Measurements from ENCODE around the gene ZBTB7A. TPM values are rescaled to one million over a fixed set of nuclear protein-coding genes. Genes with fewer than 3 reads are reported as not detected.

Gene ZBTB7A
- total and polyA plus RNA-seq, 10 of the 15 experiments (the other 5 are each of a cell fraction or from before 2014, with no cell fraction given), result 0.26 to 42.4 (median 4.5) TPM

- no peaks in the 10 kb centered on the region for H4K20me1 ChIP-seq (ENCODE audit: control insufficient read depth, insufficient read depth)
- peak overlapping the region; percentile 72 for H3K27ac ChIP-seq (ENCODE audit: control insufficient read depth, insufficient read depth)
- ChIA-PET RAD21 (ENCODE audit: unreplicated experiment) (interaction anchor here (0.5 to 2.0 kb wide), 3 partner anchors 38 to 687 kb away, joined by 3 to 10 read pairs (median 4); no protein-coding TSS in a partner anchor), CTCF (interaction anchor here (1.0 to 2.0 kb wide), 2 partner anchors 38 to 63 kb away, joined by 6 to 7 read pairs; no protein-coding TSS in a partner anchor), POLR2A (interaction anchor here (0.6 to 4.0 kb wide), 6 partner anchors 14 to 314 kb away, joined by 3 to 15 read pairs (median 4); partner anchors contain the start of gene MRPL54), SMC1A (ENCODE audit: uncharacterized antibody, unreplicated experiment) (interaction anchor here (1.0 kb wide), 1 partner anchor 39 kb away, joined by 3 read pairs; no protein-coding TSS in a partner anchor)
- peak overlapping the region; percentile 72 for H3K4me2 ChIP-seq (ENCODE audit: control insufficient read depth, insufficient read depth)
- no peak for FAIRE-seq
- no peaks in the 10 kb centered on the region for H3K79me2 ChIP-seq (ENCODE audit: control insufficient read depth, insufficient read depth, low read length)
- intact Hi-C loops (cut with micrococcal nuclease; ENCODE audit: unreplicated experiment) (no loop called here), in situ Hi-C loops (cut with MboI) (no loop called here)
- no peak for DNase-seq (ENCODE audit: low read depth, low spot score)
- H3K9me3 ChIP-seq (replicated peaks; ENCODE audit: control insufficient read depth, insufficient read depth, low read length), result no peaks in the 10 kb centered on the region
- 87% methylated on average over 3 of the region's 3 CpGs for WGBS (ENCODE audit: insufficient coverage, insufficient replicate concordance, low lambda C conversion rate, missing lambda C conversion rate)
- peak overlapping the region; percentile 24 for H2AFZ ChIP-seq (ENCODE audit: control insufficient read depth, low read depth, low read length)
- H3K9ac ChIP-seq (ENCODE audit: control insufficient read depth, insufficient read depth, low read length), result peak overlapping the region; percentile 46
- peak; percentile 5; the same call in 2 of the 3 replicates for ATAC-seq
- peaks cover 14% of the 10 kb centered on the region for H3K4me1 ChIP-seq (ENCODE audit: control insufficient read depth, insufficient read depth, low read length)
- no TSS peak for BruUV-seq (replicated peaks)
- H3K4me3 ChIP-seq, result no peak overlapping the region
- no peaks in the 10 kb centered on the region for H3K27me3 ChIP-seq (replicated peaks in 1 of 2; ENCODE audit: control insufficient read depth in 2 of 2, insufficient read depth in 2 of 2, low read length in 1 of 2)
- H3K36me3 ChIP-seq (ENCODE audit: control insufficient read depth in 2 of 2, insufficient read depth in 2 of 2, low read length in 1 of 2), result no peaks in the 10 kb centered on the region
- TF ChIP-seq ELK1 (IDR thresholded peaks at IDR 0.05; ENCODE audit: low read depth, low read length) (no peak), NR2C2 (IDR thresholded peaks at IDR 0.05; ENCODE audit: borderline replicate concordance, control insufficient read depth, insufficient read length, low read depth) (no peak), ZNF207 (IDR thresholded peaks at IDR 0.05; ENCODE audit: borderline replicate concordance) (no peak), CBFB (IDR thresholded peaks at IDR 0.05; ENCODE audit: low read depth) (no peak), JUND (IDR thresholded peaks at IDR 0.05; ENCODE audit: low read depth, low read length) (no peak), SKIL (IDR thresholded peaks at IDR 0.05; ENCODE audit: low read depth, poor library complexity, severe bottlenecking) (no peak), NFIC (IDR thresholded peaks at IDR 0.05; ENCODE audit: low read depth, low read length) (no peak), BHLHE40 (IDR thresholded peaks at IDR 0.05; ENCODE audit: borderline replicate concordance in 1 of 2, low read depth in 2 of 2, low read length in 1 of 2) (no peak), NR2F1 (conservative IDR thresholded peaks at IDR 0.05) (no peak), SMC3 (IDR thresholded peaks at IDR 0.05; ENCODE audit: borderline replicate concordance, low read length) (no peak), RFX5 (IDR thresholded peaks at IDR 0.05; ENCODE audit: low read depth, low read length) (no peak), KAT2A (conservative IDR thresholded peaks at IDR 0.05; ENCODE audit: control insufficient read depth, low read depth, low read length) (no peak)
These were observed 10.3 kb upstream of the ZBTB7A start for GRCh38 chr19:4077007-4077374.

Data from GM12878 (cell line).